HG02623 (cell line): ENCODE results near the gene WDR37.
"Not testable (repeated sequence)": the region's sequence is repeated elsewhere in the genome, so short reads cannot be mapped to it uniquely, and the experiment has no call there.

ENCODE experiments used
- ATAC-seq: cut with Tn5 transposase; IDR thresholded peaks from one replicate; pipeline ENCODE4 v1.9.1; 2021; ENCODE audit warnings: moderate library complexity; ENCODE audit not compliant: unreplicated experiment

WDR37 gene

GRCh38 chr10:1101946-1102345, 45.8 kb downstream of the WDR37 start:
- no peak for ATAC-seq

DNA sequence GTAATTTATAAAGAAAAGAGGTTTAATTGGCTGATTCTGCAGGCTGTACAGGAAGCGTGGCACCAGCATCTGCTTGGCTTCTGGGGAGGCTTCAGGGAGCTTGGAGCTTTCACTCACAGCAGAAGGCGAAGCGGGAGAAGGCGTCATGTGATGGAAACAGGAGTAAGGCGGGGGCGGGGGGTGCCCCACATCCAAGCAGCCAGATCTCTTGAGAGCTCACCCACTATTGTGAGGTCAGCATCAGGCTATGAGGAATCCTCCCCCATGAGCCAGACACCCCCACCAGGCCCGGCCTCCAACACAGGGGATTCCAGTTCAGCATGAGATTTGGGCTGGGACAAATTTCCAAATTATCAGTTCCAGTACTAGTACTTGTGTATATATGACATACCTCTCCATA, 46.2 kb downstream of the WDR37 start:
- no peak for ATAC-seq

DNA sequence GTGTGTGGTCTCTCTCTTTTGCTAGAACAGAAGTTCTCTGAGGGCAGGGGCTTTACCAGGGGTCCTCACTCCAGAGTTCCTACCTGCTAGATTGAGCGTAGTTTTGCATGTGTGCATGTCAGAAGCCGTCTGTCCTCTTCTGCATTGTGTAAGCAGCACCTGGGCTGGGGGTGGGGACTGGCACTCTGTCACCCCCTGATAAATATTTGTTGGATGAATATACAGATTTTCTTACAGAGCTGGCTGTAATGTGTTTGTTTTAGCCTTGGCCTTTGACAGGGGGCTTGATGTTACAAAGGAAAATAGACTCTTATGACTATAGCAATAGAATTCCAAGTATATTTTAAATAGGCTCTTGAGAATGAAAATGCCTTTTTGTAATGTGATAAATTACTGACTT, 46.6 kb downstream of the WDR37 start:
- no peak for ATAC-seq

DNA sequence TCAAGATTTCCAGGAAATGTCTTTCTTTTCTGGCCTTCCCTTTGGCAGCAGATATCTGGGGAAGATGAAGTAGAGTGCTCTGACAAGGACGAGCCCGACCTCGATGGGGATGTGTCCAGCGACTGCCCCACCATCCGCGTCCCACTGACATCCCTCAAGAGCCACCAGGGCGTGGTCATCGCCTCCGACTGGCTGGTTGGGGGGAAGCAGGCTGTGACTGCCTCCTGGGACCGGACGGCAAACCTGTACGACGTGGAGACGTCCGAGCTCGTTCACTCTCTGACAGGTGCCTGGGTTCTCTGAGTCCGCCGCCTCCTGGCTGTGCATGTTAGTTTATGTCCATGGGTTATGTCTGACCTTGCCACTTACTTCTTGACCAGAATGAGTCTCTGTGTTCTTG, 47.4 kb downstream of the WDR37 start:
- ATAC-seq, result no peak

DNA sequence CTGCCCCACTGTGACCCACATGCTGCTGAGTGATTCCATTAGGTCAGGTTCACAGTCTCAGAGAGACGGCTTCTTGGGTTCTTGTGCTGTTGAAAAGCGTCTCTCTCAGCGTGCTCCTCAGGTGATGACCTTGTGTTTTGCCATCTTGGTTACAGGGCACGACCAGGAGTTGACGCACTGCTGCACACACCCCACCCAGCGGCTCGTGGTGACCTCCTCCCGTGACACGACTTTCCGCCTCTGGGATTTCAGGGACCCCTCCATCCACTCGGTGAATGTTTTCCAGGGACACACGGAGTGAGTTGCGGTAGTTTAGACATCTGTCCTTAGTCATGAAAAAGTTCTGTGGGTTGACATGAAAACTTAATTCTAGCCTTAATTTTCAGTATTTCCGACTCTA, 48.8 kb downstream of the WDR37 start:
- no peak for ATAC-seq

DNA sequence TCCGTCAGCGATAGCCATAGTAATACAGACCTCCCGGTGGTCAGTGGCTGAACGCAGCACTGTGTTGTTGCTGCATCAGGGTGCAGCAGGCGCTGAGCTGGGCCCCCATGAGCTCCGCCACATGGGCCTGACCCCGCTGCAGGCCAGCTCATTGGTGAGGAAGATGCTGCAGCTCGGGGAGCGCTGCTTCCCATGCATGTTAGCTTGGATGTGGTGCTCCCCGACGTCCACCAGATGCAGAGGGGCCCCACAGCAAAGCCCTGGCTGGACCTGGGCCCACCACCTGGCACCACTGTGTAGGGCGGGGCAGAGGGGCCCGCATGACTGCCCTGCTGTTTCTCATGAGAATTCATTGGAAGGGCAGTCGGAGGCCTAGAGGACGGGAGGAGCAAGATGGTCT, 50.8 kb downstream of the WDR37 start:
- ATAC-seq, result no peak

DNA sequence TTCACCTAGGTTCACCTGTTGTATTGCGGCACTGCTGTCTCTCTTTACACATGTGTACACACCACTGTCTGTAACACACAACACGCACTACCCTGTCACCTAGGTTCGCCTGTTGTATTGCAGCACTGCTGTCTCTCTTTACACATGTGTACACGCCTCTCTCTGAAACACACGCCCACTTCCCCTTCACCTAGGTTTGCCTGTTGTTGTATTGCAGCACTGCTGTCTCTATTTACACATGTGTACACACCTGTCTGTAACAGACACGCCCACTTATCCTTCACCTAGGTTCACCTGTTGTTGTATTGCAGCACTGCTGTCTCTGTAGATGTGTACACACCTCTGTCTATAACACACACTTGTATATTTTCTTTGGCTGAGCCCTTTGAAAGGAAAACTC, 51.5 kb downstream of the WDR37 start:
- no peak for ATAC-seq

DNA sequence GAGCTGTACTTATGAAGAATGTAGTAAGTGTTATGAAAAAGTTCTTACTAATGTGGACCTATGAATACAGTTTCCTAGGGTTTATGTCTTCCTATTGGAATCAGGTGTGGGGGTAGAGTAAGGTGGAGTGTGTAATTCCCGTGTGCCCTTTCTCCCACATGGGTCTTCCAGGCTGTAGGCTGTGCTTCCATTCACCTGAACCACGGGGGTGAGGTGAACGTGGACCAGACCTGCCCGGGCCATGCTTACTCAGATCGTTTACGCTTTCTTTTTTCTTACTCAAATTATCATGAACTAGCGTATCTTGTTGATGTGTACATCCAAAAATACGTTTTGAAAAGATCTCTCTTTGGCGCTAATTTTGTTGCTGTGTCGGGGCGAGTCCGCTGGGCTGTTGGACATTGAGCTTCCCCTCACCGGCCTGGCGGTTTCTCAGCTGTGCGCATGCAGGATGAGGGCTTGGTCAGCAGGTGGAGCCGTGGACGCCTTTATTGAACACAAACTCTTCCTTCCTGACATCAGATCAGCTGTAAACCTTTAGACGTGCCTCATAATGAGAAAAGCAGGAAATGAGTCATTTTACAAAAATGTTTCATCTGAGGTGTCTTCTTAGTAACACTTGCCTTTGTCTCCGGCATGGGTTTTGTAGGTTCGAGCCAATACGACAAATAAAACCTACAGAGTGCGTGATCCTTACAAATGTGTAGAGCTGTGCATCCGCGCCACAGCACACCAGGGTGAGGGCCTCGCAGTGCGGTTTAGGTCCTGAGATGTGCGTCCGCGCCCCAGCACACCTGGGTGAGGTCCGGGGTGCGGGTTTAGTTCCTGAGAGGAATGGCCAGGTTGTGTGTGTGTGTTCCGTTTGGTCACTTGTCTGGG, 53.8 kb downstream of the WDR37 start:
- ATAC-seq, result peak; percentile 75

DNA sequence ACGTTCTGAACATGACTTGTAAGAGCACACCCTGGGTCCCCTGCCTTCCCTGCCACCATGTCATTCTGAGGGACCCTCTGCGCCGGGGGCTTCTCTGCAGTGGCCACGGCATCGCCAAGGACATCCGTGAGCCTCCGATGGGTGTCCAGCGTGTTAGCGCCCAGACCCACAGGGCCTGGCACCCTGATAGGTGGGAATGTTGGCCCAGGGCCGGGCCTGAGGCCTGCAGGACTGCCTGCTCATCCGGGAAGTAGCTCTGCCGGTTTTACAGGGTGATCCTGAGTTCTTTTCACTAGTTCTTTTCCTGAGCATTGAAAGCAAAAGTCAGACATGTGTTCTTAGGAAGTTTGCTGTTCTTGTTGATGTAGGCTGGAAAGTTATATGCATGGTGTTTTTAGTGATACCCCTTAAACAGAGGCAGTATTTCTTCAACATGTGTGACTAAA, 54.5 kb downstream of the WDR37 start:
- no peak for ATAC-seq

GRCh38 chr10:1114315-1114714, 58.1 kb downstream of the WDR37 start:
- no peak for ATAC-seq

- ATAC-seq, result no peak
These were observed 58.8 kb downstream of the WDR37 start for GRCh38 chr10:1114719-1115606.

DNA sequence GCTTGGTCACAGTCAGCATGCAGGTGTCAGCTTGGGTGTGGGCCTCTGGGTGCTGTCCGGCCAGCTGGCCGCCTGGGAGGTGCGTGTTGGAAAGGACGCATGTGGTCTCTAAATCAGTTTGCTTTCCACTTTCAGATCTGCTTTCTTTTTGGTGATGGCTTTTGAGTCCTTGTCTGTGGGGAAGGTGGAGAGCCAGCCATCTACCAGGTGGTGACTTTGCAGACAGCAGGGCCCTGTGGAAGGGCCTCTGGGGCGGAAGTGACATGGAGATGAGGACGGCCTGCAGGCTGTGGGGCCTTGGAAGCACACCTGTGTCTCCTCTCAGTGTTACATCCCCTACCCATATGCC, 59.4 kb downstream of the WDR37 start:
- ATAC-seq, result peak; percentile 43

DNA sequence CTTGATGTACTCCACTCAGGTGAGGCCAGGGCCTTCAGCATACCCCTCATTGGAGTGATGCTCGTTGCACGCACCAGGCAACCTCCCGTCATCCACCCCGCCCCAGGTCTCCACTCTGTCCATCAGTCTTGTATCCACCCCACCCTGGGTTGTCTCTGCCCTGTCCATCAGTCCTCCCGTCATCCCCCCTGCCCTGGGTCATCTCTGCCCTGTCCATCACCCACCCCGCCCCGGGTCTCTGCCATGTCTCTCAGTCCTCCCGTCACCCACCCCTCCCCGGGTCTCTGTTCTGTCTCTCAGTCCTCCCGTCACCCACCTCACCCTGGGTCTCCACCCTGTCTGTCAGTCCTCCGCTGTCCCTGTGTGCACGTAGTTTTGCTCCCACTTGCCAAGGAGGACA, 59.9 kb downstream of the WDR37 start:
- ATAC-seq, result no peak

DNA sequence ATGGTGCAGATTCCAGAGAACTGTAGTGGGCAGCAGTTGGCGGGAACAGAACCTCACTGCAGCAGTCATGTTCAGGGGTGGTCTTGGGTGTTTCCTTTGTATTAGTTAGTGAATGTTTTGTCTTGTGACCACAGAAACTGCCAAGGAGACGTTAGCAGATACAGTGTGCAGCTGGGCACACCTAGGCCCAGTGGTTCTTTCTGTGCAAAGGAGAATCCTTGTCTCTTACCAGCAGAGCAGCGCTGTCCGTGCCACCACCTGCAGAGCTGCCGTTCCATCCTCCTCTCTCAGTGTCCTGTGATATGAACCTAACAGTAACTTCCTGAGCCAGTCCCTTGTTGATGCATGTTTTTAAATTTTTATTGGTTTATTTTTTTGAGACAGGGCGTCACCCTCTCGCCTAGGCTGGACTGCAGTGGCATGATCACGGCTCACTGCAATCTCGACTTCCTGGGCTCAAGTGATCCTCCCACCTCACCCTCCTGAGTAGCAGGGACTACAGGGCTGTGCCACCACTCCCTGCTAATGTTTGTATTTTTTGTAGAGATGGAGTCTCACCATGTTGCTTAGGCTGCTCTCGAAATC, 60.6 kb downstream of the WDR37 start:
- ATAC-seq, result no peak

GRCh38 chr10:1117651-1118050, 61.5 kb downstream of the WDR37 start:
- ATAC-seq, result no peak

GRCh38 chr10:1118318-1118717, 62.1 kb downstream of the WDR37 start:
- ATAC-seq, result not testable (repeated sequence)

GRCh38 chr10:1119027-1119426, 62.8 kb downstream of the WDR37 start:
- no peak for ATAC-seq

- ATAC-seq, result no peak
These were observed 63.3 kb downstream of the WDR37 start for GRCh38 chr10:1119501-1119900.

DNA sequence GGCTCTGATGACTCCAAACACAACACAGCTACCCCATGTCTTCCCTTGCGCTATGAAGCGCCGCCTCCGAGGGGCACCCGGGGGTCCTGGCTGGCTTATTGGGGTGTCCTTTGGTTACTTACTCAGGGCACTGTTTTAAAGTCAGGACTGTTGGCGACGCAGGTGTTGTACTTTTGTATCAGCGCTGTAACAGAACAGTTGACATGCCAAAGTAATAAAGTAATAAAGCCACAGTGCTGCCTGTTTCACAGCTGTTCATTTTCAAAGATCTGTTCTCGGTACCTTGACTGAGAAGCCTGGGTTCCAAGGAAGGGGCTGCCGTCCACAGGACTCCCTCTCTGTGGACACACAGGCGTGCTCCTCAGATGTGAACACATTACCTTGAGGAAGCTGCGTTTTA, 64.1 kb downstream of the WDR37 start:
- ATAC-seq, result no peak

GRCh38 chr10:1120801-1121211, 64.6 kb downstream of the WDR37 start:
- ATAC-seq, result no peak

- ATAC-seq, result no peak
These were observed 65.2 kb downstream of the WDR37 start for GRCh38 chr10:1121271-1121970.
